ENCODE data around the gene TNK2. TPM values are rescaled to one million over a fixed set of nuclear protein-coding genes. Genes with fewer than 3 reads are reported as not detected.
A peak's percentile ranks its signal among the peaks of the same experiment; 100 is the strongest.

The TNK2 gene
- total RNA-seq, 8 experiments from 2014 or later, result 4.4 to 18.7 (median 14.2) TPM

DNA sequence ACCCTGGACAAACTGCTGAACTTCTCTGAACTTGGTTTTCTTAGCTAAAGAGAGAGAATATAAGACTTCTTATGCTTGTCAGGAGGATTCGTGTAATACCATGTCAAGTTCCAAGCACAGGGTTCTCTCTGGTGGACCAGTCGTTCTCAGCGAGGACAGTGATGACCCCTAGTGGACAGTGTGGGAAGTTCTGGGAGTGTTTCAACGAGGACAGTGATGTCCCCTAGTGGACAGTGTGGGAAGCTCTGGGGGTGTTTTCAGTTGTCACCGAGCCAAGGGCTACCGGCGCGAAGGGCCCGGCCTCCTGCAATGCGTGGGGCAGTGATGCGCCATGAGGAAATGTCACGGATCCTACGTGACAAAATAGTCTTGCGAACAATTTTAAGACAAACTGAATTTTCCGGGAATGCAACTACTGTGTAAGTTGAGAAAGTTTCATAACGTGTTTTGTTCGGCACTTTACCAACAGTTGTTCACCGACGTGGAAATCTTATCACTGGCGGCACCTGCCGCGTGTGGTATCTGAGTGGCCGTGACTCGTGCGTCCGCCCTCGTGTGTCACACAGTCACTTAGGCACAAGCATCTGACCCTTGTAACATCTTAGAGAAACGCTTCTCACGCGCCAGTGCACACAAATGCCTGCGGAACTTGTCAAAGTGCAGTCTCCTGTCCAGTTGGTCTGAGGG lies 57.4 kb downstream of the TNK2 start:
- in situ Hi-C loops (cut with MboI; ENCODE audit: low pct_unique_long_range_greater_than_20kb in 2 of 9, low sequenced_read_pairs in 9 of 9, unreplicated experiment in 9 of 9), result no loop called here
- 0 to 100% (median 43%) methylated on average over 3 to 18 of the region's 31 CpGs; no CpG with 5 or more reads in 3 of the 10 experiments for WGBS, 10 experiments
- H3K4me3 ChIP-seq, result no peak overlapping the region

DNA sequence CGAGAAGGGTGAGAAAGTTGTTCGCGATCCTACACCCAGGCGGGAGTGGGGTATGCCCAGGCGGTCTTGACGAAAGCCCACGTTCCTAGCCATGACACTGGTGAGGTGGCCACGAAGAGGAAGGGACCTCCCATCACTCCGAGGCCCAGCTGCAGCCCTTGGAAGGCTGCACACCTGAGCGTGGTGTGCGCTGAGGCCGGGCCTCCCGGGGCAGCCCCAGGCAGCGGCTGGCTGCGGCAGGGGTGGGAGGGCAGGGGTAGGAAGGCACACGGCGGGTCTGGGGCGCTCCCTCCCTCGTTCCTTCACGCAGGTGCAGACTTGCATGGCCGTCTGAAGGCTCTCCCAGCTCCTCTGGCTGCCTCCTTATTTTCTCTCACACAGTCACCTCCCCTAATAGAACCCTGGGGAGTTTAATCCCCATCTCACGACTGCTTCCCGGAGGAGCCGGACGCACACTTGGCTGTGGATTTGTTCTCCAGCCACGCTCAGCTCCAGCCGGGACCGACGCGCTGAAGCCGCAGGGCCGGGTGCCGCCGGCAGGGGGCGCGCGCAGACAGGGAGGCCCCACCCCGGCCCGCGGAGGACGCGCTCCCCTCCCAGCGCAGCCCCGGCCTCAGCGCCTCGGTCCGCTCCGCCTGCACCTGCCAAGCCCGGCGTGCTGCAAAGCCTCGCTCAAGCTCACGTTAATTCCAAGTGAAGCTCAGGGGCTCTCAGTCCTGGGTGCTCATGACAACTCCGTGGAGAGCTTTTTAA lies 58.9 kb downstream of the TNK2 start:
- WGBS, 10 experiments, result 67 to 95% (median 87%) methylated on average over 1 to 6 of the region's 53 CpGs; no CpG with 5 or more reads in 6 of the 10 experiments
- Histone ChIP-seq H3K4me3 (no peak overlapping the region), H3K4me1 (replicated peaks in 1 of 2) (no peaks in the 10 kb centered on the region), H3K27ac (no peak overlapping the region)
- in situ Hi-C loops (cut with MboI; ENCODE audit: low pct_unique_long_range_greater_than_20kb in 2 of 9, low sequenced_read_pairs in 9 of 9, unreplicated experiment in 9 of 9), result no loop called here
- peak in 4 of 8 experiments; percentile 32 to 66 (median 43) for ATAC-seq (replicated peaks in 6 of 8)

More for the DNA sequence above, 57.4 kb downstream of the TNK2 start:
- Histone ChIP-seq H3K27ac (no peak overlapping the region), H3K4me1 (replicated peaks in 1 of 2) (no peaks in the 10 kb centered on the region)
- peak; percentile 83 to 95 (median 86) for ATAC-seq (replicated peaks in 6 of 8)

DNA sequence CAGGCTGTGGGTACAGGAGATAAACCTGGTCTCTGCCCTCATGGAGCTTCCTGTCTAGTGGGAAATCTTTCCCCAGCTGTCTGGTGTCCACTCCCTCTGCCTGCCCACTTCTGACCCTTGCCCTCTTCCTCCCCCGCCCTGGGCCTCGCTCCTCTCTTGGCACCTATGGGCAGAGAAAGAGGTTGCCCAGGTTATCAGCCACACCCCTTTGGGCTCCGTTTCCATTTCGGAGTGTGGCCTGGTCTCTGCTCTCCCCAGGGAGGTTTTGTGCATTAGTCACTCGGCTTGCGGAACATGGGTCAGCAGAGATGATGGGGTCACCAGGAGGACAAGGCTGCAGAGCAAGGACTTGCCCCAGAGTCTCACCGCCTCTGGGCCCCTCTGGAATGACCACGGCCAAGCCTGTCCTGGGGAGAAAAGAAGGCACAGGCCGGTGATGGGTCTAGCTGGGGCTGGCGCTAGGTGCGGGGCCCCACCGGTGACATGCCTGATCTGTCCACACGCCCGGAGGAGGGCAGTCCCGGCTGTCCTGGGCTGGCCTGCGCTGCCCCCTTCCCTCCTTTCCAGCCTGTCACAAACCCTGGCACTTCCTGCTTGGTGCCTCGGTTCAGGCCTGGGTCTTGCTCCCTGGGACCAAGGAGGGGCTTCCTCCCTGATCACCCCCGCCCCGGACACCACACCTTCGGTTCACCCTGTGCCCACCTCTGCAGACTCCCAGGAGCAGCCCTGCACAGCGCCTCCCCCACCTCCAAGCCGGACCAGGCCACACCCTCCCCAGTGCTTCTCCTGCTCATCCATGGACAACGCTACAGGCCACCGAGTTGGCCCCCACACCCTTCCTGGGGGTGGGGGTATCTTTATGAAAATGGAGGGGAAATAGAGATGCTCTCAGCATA lies 61.0 kb downstream of the TNK2 start:
- 0 to 100% (median 85%) methylated on average over 1 to 4 of the region's 24 CpGs; no CpG with 5 or more reads in 4 of the 10 experiments for whole genome bisulfite sequencing, 10 experiments
- ATAC-seq (replicated peaks in 6 of 8), result no peak
- in situ Hi-C loops (cut with MboI; ENCODE audit: low pct_unique_long_range_greater_than_20kb in 2 of 9, low sequenced_read_pairs in 9 of 9, unreplicated experiment in 9 of 9), result no loop called here
- H3K4me1 ChIP-seq (replicated peaks in 1 of 2), result no peaks in the 10 kb centered on the region
- H3K27ac ChIP-seq, result no peak overlapping the region
- no peak overlapping the region for H3K4me3 ChIP-seq

DNA sequence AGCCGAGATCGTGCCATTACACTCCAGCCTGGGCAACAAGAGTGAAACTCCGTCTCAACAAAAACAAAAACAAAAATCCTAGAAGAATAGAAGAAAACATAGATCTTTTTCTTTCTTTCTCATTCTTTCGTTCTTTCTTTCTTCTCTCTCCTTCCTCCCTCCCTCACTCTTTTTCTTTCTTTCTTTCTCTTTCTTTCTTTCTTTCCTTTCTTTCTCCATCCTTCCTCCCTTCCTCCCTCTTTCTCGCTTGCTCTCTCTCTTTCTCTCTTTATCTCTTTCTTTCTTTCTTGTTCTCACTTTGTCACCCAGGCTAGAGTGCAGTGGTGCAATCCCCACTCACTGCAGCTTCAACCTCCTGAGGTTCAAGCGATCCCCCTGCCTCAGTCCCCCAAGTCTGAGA lies 62.9 kb downstream of the TNK2 start:
- no peaks in the 10 kb centered on the region for H3K4me1 ChIP-seq (replicated peaks in 1 of 2)
- WGBS, 10 experiments, result 40 to 100% (median 90%) methylated on average over 1 to 6 of the region's 6 CpGs
- H3K27ac ChIP-seq, result no peak overlapping the region
- H3K4me3 ChIP-seq, result no peak overlapping the region
- in situ Hi-C loops (cut with MboI; ENCODE audit: low pct_unique_long_range_greater_than_20kb in 2 of 9, low sequenced_read_pairs in 9 of 9, unreplicated experiment in 9 of 9), result no loop called here
- no peak for ATAC-seq (replicated peaks in 6 of 8)

DNA sequence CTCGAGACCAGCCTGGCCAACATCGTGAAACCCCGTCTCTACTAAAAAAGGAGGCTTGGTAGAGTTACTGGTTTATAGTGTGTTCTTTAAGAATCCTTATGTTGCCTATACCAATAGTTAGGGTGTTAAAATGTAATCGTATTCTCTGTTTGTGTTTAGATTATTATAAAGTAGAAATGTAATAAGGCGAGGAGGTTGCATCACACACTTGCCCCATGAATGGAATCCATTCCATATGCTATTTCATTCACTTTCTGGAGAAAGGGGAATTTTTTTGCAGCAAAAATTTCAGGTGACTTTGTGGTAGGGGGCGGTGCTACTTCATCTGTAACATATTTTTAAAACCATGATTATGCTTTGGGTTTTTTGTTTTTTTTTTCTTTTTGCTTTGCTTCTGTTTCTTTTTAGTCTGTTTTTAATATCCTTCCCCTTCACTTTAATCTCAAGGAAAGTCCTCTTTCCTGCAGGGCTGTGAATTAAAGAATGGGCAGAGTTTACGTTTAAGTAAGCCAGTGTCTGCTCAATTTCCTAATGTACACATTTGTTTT lies 63.6 kb downstream of the TNK2 start:
- Histone ChIP-seq H3K4me3 (no peak overlapping the region), H3K27ac (no peak overlapping the region), H3K4me1 (replicated peaks in 1 of 2) (no peaks in the 10 kb centered on the region)
- in situ Hi-C loops (cut with MboI; ENCODE audit: low pct_unique_long_range_greater_than_20kb in 2 of 9, low sequenced_read_pairs in 9 of 9, unreplicated experiment in 9 of 9), result no loop called here
- no peak for ATAC-seq (replicated peaks in 6 of 8)
- 49 to 98% (median 86%) methylated on average over 1 to 7 of the region's 7 CpGs for WGBS, 10 experiments

DNA sequence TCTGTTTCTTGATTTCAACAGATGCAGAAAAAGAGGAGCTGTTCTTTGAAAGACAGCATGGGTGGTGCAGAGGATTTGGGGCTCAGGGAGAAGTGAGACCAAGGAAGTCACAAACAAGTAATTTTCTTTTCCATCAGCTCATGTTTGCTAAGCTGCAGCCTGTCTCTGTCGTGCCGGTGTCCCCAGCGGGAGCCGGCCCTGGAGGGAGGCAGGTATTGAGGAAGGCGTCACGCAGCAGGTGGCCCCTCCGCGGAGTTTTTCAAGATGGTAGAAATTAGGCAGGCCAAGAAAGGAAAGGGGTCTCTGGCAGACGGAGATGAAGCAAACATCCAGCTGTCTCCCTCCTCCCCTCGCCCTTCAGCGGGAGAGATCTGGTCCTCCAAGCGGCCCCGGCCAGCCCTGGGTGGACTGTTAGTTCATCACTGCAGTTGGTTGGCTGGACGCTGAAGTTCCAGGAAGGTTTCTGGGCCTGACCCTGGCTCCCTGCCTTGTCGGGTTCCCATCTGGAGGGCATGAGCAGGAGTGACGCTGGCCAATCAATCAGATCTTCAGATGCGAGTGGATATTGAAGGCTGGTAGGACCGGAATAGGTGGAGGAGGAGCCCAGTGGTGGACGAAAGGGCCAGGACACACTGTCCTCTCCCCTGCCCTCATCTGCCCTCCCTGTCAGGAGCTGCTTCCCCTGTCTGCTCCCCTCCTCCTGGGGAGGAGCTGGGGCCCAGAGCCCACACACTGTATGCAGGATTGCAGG lies 68.9 kb downstream of the TNK2 start:
- Histone ChIP-seq H3K4me1 (replicated peaks in 1 of 2) (no peaks in the 10 kb centered on the region), H3K27ac (no peak overlapping the region), H3K4me3 (no peak overlapping the region)
- in situ Hi-C loops (cut with MboI; ENCODE audit: low pct_unique_long_range_greater_than_20kb in 2 of 9, low sequenced_read_pairs in 9 of 9, unreplicated experiment in 9 of 9), result no loop called here
- WGBS, 10 experiments, result 0 to 91% (median 67%) methylated on average over 2 to 7 of the region's 19 CpGs; no CpG with 5 or more reads in 2 of the 10 experiments
- peak in 7 of 8 experiments; percentile 17 to 96 (median 51) for ATAC-seq (replicated peaks in 6 of 8)

DNA sequence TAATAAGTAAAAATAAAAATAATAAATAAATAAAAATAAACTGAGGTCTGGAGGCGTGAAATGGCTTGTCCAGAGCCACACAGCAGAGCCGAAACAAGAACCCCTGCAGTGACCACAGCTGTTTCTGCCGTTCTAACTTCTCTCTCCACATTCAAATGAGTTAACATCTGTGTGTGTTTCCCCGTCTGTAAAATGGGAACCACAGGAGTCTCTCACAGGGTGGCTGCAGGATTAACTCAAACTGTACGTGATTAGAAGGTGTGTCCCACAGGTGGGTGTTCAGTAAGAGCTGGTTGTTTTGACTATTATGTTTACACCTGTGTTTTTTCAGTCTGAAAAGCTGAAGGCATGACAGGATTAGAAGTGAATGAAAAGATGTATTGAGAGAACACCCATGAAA lies 69.6 kb downstream of the TNK2 start:
- in situ Hi-C loops (cut with MboI; ENCODE audit: low pct_unique_long_range_greater_than_20kb in 2 of 9, low sequenced_read_pairs in 9 of 9, unreplicated experiment in 9 of 9), result no loop called here
- 45 to 90% (median 76%) methylated on average over 2 to 5 of the region's 5 CpGs; no CpG with 5 or more reads in 3 of the 10 experiments for WGBS, 10 experiments
- H3K4me3 ChIP-seq, result no peak overlapping the region
- H3K27ac ChIP-seq, result no peak overlapping the region
- ATAC-seq (replicated peaks in 6 of 8), result no peak
- H3K4me1 ChIP-seq (replicated peaks in 1 of 2), result no peaks in the 10 kb centered on the region

DNA sequence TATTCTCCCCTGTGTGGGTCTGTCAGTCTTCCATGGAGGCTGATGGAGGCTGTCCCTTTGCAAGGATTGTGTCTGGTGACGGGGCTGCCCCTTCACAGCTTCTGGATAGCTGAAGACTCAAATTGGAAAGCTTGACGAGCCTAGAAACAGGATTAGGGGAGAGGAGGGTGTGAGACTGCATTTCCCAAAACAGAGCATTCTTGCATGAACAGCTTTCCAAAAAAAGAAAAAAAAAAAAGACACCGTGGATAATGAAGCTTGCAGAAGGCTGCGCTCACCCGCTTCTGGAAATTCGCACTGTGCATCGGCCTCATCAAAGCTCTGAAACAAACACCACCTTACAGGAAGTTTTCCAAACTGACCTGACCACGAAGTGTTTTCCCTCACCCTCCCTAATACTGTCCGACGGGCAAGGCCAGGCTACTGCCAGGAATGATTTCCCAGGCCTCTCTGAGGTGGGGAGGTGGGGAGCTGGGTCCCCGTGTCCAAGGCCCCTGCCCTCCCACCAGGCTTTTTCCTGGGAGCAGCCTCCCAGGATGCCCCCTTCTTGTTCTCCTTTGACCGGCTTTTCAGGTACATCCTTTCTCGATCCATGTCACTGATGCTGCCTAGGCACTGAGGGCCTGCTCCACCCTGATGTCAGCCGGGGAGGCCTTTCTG lies 71.7 kb downstream of the TNK2 start:
- no peak for ATAC-seq (replicated peaks in 6 of 8)
- no peaks in the 10 kb centered on the region for H3K4me1 ChIP-seq (replicated peaks in 1 of 2)
- in situ Hi-C loops (cut with MboI; ENCODE audit: low pct_unique_long_range_greater_than_20kb in 2 of 9, low sequenced_read_pairs in 9 of 9, unreplicated experiment in 9 of 9), result no loop called here
- H3K27ac ChIP-seq, result no peak overlapping the region
- WGBS, 10 experiments, result 58 to 100% (median 80%) methylated on average over 1 to 12 of the region's 14 CpGs; no CpG with 5 or more reads in 2 of the 10 experiments
- no peak overlapping the region for H3K4me3 ChIP-seq

DNA sequence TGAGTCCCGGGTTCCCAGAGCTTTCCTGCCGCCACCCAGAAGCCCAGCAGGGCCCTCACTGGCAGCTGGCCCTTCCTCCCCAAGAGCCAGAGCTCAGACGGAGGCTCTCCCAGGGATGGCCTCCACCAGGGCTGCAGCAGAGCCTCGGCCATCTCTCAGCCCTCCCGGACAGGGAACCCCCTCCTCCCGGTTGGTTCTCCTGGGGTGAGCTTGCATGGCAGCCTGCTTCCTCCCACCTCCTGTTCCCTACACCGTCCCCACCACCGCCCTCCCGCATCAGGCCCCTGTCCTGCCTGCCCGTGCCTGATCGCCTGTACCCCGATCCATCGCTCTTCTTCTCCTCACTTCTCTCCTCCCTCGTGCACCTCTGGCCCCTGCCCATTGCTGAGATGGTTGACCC lies 72.6 kb downstream of the TNK2 start:
- Histone ChIP-seq H3K4me1 (replicated peaks in 1 of 2) (no peaks in the 10 kb centered on the region), H3K4me3 (no peak overlapping the region), H3K27ac (no peak overlapping the region)
- in situ Hi-C loops (cut with MboI; ENCODE audit: low pct_unique_long_range_greater_than_20kb in 2 of 9, low sequenced_read_pairs in 9 of 9, unreplicated experiment in 9 of 9), result no loop called here
- no peak for ATAC-seq (replicated peaks in 6 of 8)
- WGBS, 10 experiments, result 60 to 100% (median 84%) methylated on average over 1 to 6 of the region's 14 CpGs; no CpG with 5 or more reads in 5 of the 10 experiments

DNA sequence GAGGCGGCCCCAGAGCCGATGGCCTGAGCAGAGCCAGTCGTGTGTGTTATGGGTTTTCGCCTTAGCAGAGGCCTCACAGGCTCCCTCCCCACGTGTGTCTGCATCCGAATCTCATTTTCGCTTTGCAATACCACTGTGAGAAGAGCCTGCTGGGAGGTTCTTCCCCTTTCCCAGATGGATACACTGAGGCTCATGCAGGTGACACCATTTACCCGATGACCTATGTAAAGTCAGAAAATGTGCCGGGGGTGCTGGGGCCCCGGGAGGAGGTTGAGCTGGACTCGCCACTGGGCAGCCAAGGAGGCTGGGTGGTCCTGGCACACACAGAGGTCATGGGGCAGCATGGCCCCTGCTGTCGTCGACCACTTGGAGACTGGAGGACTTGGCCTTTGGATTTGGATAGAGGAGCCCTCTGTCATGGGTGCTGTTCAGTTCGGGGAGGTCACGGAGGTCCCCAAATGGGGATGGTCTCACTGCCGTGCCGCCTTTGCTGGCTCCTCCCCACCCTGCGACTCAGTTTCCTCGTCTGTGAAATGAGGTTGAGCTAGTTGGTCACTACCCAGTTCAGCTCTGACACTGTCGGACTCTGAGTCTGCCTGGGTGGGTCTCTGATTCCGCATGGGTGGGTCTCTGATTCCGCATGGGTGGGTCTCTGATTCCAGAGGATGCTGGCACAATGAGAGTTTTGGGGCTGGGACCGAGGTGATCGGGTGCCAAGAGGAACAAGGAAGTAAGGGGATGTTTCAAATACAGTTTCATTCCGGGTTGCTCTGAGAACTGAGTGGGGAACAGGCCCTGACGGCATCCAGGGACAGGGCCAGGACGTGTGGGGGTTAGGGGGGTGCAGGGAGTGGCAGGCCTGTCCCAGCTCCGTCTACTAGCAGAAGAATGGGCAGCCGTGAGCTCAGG lies 73.4 kb downstream of the TNK2 start:
- WGBS, 10 experiments, result 46 to 84% (median 67%) methylated on average over 2 to 17 of the region's 29 CpGs; no CpG with 5 or more reads in 3 of the 10 experiments
- H3K4me1 ChIP-seq (replicated peaks in 1 of 2), result no peaks in the 10 kb centered on the region
- no peak for ATAC-seq (replicated peaks in 6 of 8)
- H3K27ac ChIP-seq, result no peak overlapping the region
- in situ Hi-C loops (cut with MboI; ENCODE audit: low pct_unique_long_range_greater_than_20kb in 2 of 9, low sequenced_read_pairs in 9 of 9, unreplicated experiment in 9 of 9), result no loop called here
- no peak overlapping the region for H3K4me3 ChIP-seq

DNA sequence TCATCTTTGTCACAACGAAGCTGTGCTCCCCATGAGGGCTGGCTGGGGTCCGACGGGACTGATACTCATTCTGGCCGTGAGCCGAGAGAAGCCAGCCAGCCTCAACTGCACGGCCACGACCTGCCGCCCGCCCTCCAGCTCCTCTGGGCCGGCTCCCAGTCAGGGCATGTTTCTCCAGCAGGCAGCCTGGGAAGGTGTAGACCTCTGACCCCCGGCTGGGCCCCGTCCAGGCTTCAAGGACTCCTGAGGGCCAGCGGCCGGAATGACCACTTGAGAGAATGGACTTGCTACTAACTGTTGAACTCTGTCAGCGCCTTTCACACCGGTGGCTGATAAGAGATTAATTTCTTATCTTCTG lies 78.5 kb downstream of the TNK2 start:
- Histone ChIP-seq H3K4me1 (replicated peaks in 1 of 2) (no peaks in the 10 kb centered on the region), H3K27ac (no peak overlapping the region), H3K4me3 (no peak overlapping the region)
- in situ Hi-C loops (cut with MboI; ENCODE audit: low pct_unique_long_range_greater_than_20kb in 2 of 9, low sequenced_read_pairs in 9 of 9, unreplicated experiment in 9 of 9), result no loop called here
- WGBS, 10 experiments, result 76 to 100% (median 94%) methylated on average over 2 to 8 of the region's 16 CpGs; no CpG with 5 or more reads in 5 of the 10 experiments
- no peak for ATAC-seq (replicated peaks in 6 of 8)

Measured in motor neuron (in vitro differentiated cells).